SK-N-SH (cell line): ENCODE results near the gene MYB. TPM values are rescaled to one million over a fixed set of nuclear protein-coding genes. Genes with fewer than 3 reads are reported as not detected.
"Not testable (repeated sequence)": the region's sequence is repeated elsewhere in the genome, so short reads cannot be mapped to it uniquely, and the experiment has no call there.

Experiments used
- CTCF ChIA-PET: fragments of 300-600, 350-600 bp; formaldehyde crosslinking; extraction: SDS; loops from one replicate; lab custom pipeline; 2021; lab: Yijun Ruan, JAX
- POLR2A ChIA-PET: fragments of 350-600 bp; sonication (Branson Sonifier 250); formaldehyde crosslinking; extraction: SDS; loops from one replicate; lab custom pipeline; 2020; ENCODE audit warnings: antibody characterized with exemption, inconsistent platforms; lab: Yijun Ruan, JAX
- DNase-seq: peaks from one replicate; pipeline ENCODE4 v3.0.0; 2012
- H2AFZ ChIP-seq: fragments of 200-600 bp; sonication (generic); 2 replicates; pipeline ENCODE4 v1.8.1; 2016; ENCODE audit warnings: antibody characterized with exemption, mild to moderate bottlenecking, low read depth
- H3F3A ChIP-seq: fragments of 200-600 bp; sonication (generic); replicated peaks from 2 replicates; pipeline ENCODE3; 2016; ENCODE audit warnings: antibody characterized with exemption, mild to moderate bottlenecking; ENCODE audit not compliant: insufficient read depth
- H3K27ac ChIP-seq, 2 experiments: fragments of 200-500 bp in 1 of 2; fragments of 200-600 bp in 1 of 2; sonication (Bioruptor generic) in 1 of 2; sonication (generic), shearing (Covaris generic) in 1 of 2; 2 replicates each; pipeline versions ENCODE4 v1.5.1 to v1.6.1; 2014 to 2016; ENCODE audit warnings: low read depth in 2 of 2, inconsistent platforms in 1 of 2, low read length in 1 of 2, mild to moderate bottlenecking in 1 of 2, mixed read lengths in 1 of 2
- H3K27me3 ChIP-seq: fragments of 200-600 bp; sonication (generic), shearing (Covaris generic); 2 replicates; pipeline ENCODE4 v1.6.1; 2016; ENCODE audit warnings: mixed run types; ENCODE audit not compliant: insufficient read depth
- H3K36me3 ChIP-seq, 2 experiments: fragments of 200-500 bp in 1 of 2; fragments of 200-600 bp in 1 of 2; sonication (Bioruptor generic) in 1 of 2; sonication (generic) in 1 of 2; replicated peaks in 1 of 2; 2 replicates each; pipeline versions ENCODE3 to v1.5.1; 2014 to 2016; ENCODE audit warnings: low read length in 1 of 2, mild to moderate bottlenecking in 1 of 2; ENCODE audit not compliant: insufficient read depth in 2 of 2, control insufficient read depth in 1 of 2
- H3K4me1 ChIP-seq, 2 experiments: fragments of 200-500 bp in 1 of 2; fragments of 200-600 bp in 1 of 2; sonication (Bioruptor generic) in 1 of 2; sonication (generic), shearing (Covaris generic) in 1 of 2; 2 replicates each; pipeline versions ENCODE4 v1.5.1 to v1.6.1; 2014 to 2016; ENCODE audit warnings: low read depth in 1 of 2, low read length in 1 of 2, mixed run types in 1 of 2; ENCODE audit not compliant: insufficient read depth in 2 of 2, control insufficient read depth in 1 of 2
- H3K4me2 ChIP-seq: fragments of 200-600 bp; sonication (generic), shearing (Covaris generic); 2 replicates; pipeline ENCODE4 v1.6.1; 2017; ENCODE audit warnings: mixed run types
- H3K4me3 ChIP-seq, 2 experiments: fragments of 200-500 bp in 1 of 2; fragments of 200-600 bp in 1 of 2; sonication (Bioruptor generic) in 1 of 2; sonication (generic), shearing (Covaris generic) in 1 of 2; 2 replicates each; pipeline versions ENCODE4 v1.5.1 to v1.8.1; 2014 to 2016; ENCODE audit warnings: low read depth in 2 of 2, inconsistent platforms in 1 of 2, low read length in 1 of 2, mild to moderate bottlenecking in 1 of 2, mixed read lengths in 1 of 2, moderate library complexity in 1 of 2
- H3K79me2 ChIP-seq: fragments of 200-600 bp; sonication (generic); 2 replicates; pipeline ENCODE4 v1.8.1; 2017; ENCODE audit warnings: mild to moderate bottlenecking; ENCODE audit not compliant: insufficient read depth
- H3K9ac ChIP-seq: fragments of 200-600 bp; sonication (generic); 2 replicates; pipeline ENCODE4 v1.6.1; 2017; ENCODE audit warnings: mixed run types
- H3K9me2 ChIP-seq: fragments of 200-600 bp; sonication (generic); 2 replicates; pipeline ENCODE4 v1.6.1; 2017; ENCODE audit warnings: mixed run types
- H3K9me3 ChIP-seq: fragments of 200-600 bp; sonication (generic); 2 replicates; pipeline ENCODE4 v1.6.1; 2017; ENCODE audit warnings: mixed run types, mild to moderate bottlenecking, moderate library complexity
- H4K20me1 ChIP-seq: fragments of 200-600 bp; sonication (generic); 2 replicates; pipeline ENCODE4 v1.6.1; 2017; ENCODE audit warnings: mild to moderate bottlenecking, mixed run types; ENCODE audit not compliant: insufficient read depth
- CHD2 ChIP-seq: fragments of 150-350 bp; IDR thresholded peaks from 2 replicates; pipeline ENCODE4 v1.6.1; 2018; ENCODE audit warnings: low read length; ENCODE audit not compliant: partially characterized antibody
- EP300 ChIP-seq, 2 experiments: IDR thresholded peaks; 2 replicates each; pipeline versions ENCODE4 v1.4.0 to v1.6.1; 2012; ENCODE audit warnings: borderline replicate concordance in 1 of 2, low read depth in 1 of 2, low read length in 1 of 2
- EZH2phosphoT487 ChIP-seq: fragments of 200-600 bp; sonication (generic); IDR thresholded peaks from 2 replicates; pipeline ENCODE4 v1.6.1; 2017; ENCODE audit warnings: low read depth, mixed run types, mild to moderate bottlenecking, antibody characterized with exemption, moderate library complexity, borderline replicate concordance
- FOXJ3 ChIP-seq: sonication (generic); formaldehyde crosslinking; IDR thresholded peaks from 2 replicates; pipeline ENCODE4 v1.5.1; 2020; ENCODE audit warnings: mild to moderate bottlenecking, missing genetic modification reagents
- IRF3 ChIP-seq: fragments of 150-350 bp; IDR thresholded peaks from 2 replicates; pipeline ENCODE4 v1.6.1; 2016; ENCODE audit warnings: mild to moderate bottlenecking, low read depth, low read length
- MXI1 ChIP-seq: IDR thresholded peaks from 2 replicates; pipeline ENCODE4 v1.6.1; 2012; ENCODE audit warnings: mild to moderate bottlenecking, low read depth, low read length, improper control_type of control experiment
- NRF1 ChIP-seq: IDR thresholded peaks from 2 replicates; pipeline ENCODE4 v1.6.1; 2012; ENCODE audit warnings: low read depth, mild to moderate bottlenecking, low read length
- PBX3 ChIP-seq: IDR thresholded peaks from 2 replicates; pipeline ENCODE4; 2012
- POLR2AphosphoS5 ChIP-seq: IDR thresholded peaks from 2 replicates; pipeline ENCODE4 v1.6.1; 2012; ENCODE audit warnings: low read depth, low read length
- RCOR1 ChIP-seq: fragments of 150-350 bp; IDR thresholded peaks from 2 replicates; pipeline ENCODE4 v1.6.1; 2017; ENCODE audit warnings: antibody characterized with exemption, low read length
- REST ChIP-seq: IDR thresholded peaks from 2 replicates; pipeline ENCODE4 v1.6.1; 2012; ENCODE audit warnings: mild to moderate bottlenecking, low read depth, low read length, moderate library complexity
- SMC3 ChIP-seq: IDR thresholded peaks from 2 replicates; pipeline ENCODE4 v1.6.1; 2012; ENCODE audit warnings: low read depth, low read length, improper control_type of control experiment
- USF1 ChIP-seq: IDR thresholded peaks from 2 replicates; pipeline ENCODE4 v1.4.0; 2012; ENCODE audit warnings: low read depth, borderline replicate concordance
- USF2 ChIP-seq: fragments of 150-350 bp; IDR thresholded peaks from 2 replicates; pipeline ENCODE4 v1.6.1; 2017; ENCODE audit warnings: antibody characterized with exemption, low read length, low read depth, borderline replicate concordance
- YY1 ChIP-seq: IDR thresholded peaks from 2 replicates; pipeline ENCODE4 v1.4.0; 2012; ENCODE audit warnings: low read depth, mild to moderate bottlenecking
- ZBTB33 ChIP-seq: IDR thresholded peaks from 2 replicates; pipeline ENCODE4 v1.4.0; 2012; ENCODE audit warnings: low read depth, borderline replicate concordance
- WGBS: methylation state at CpG from one replicate; pipeline ENCODE4 v1.1.6; 2017; ENCODE audit warnings: low lambda C conversion rate; 5-methylcytosine and 5-hydroxymethylcytosine counted together
- polyA plus RNA-seq, 3 experiments: library from polyadenylated mRNA; depleted of rRNA; stranded (reverse); fragments of >200 nt; gene quantifications; 2 replicates each; pipeline ENCODE4 v1.2.3, GENCODE V29; 2012

The MYB gene
- polyA plus RNA-seq, 1 of the 3 experiments (the other 2 are of a cell fraction), result 0.85 TPM

- TF ChIP-seq ZBTB33, result no peak
- TF ChIP-seq, all 33 proteins: peak for 2
These were observed 18.2 kb upstream of the MYB start (continued) for GRCh38 chr6:135162678-135163439.

GRCh38 chr6:135163440-135163738 is 17.7 kb upstream of the MYB start:
- WGBS, result 70% methylated on average over 3 of the region's 3 CpGs
- no peaks in the 10 kb centered on the region for H3K9me3 ChIP-seq
- no peaks in the 10 kb centered on the region for H3K9me2 ChIP-seq
- CTCF ChIA-PET, result interaction anchor here (1.1 kb wide), 1 partner anchor 72 kb away, joined by 3 read pairs; no protein-coding TSS in a partner anchor
- H3F3A ChIP-seq, result no peaks in the 10 kb centered on the region
- H3K9ac ChIP-seq, result no peak overlapping the region
- H3K79me2 ChIP-seq, result no peaks in the 10 kb centered on the region
- no peaks in the 10 kb centered on the region for H3K27me3 ChIP-seq
- no peak overlapping the region for H3K4me2 ChIP-seq
- no peaks in the 10 kb centered on the region for H4K20me1 ChIP-seq
- no peak for TF ChIP-seq EP300 (IDR thresholded peaks at IDR 0.05; ENCODE audit: borderline replicate concordance in 1 of 2, low read depth in 1 of 2, low read length in 1 of 2)
- TF ChIP-seq MXI1, result no peak
- no peak for TF ChIP-seq USF1
- TF ChIP-seq YY1, result no peak
- TF ChIP-seq REST, result no peak
- TF ChIP-seq RCOR1, result no peak
- no peak for TF ChIP-seq USF2
- TF ChIP-seq IRF3, result no peak
- no peak for TF ChIP-seq SMC3
- no peak for TF ChIP-seq NRF1
- TF ChIP-seq EZH2phosphoT487, result no peak
- no peak for TF ChIP-seq POLR2AphosphoS5
- no peak for TF ChIP-seq FOXJ3 (CRISPR knock-in tag)
- TF ChIP-seq PBX3, result no peak
- no peak for TF ChIP-seq CHD2
- no peaks in the 10 kb centered on the region for H3K36me3 ChIP-seq
- DNase-seq, result no peak
- POLR2A ChIA-PET, result no interaction called here
- H3K4me3 ChIP-seq, result no peak overlapping the region
- H3K27ac ChIP-seq, result no peak overlapping the region
- H2AFZ ChIP-seq, result no peak overlapping the region
- H3K4me1 ChIP-seq, result no peaks in the 10 kb centered on the region

GRCh38 chr6:135164387-135164786 is 16.7 kb upstream of the MYB start:
- H3K27me3 ChIP-seq, H3K27ac ChIP-seq, H2AFZ ChIP-seq, DNase-seq, H3F3A ChIP-seq, H3K4me1 ChIP-seq, H3K36me3 ChIP-seq, H3K9ac ChIP-seq, H4K20me1 ChIP-seq, H3K9me2 ChIP-seq, H3K4me2 ChIP-seq, H3K4me3 ChIP-seq, POLR2A ChIA-PET, H3K79me2 ChIP-seq, H3K9me3 ChIP-seq, CTCF ChIA-PET: not testable (repeated sequence)
- 90% methylated on average over 5 of the region's 6 CpGs for WGBS
